Measurements from ENCODE around the gene KIF5A. TPM values are rescaled to one million over a fixed set of nuclear protein-coding genes. Genes with fewer than 3 reads are reported as not detected.

Gene KIF5A
- total and polyA plus RNA-seq, 2 of the 13 experiments (the other 11 are each of a cell fraction or from before 2014, with no cell fraction given): 1.6 to 11.9 TPM

DNA sequence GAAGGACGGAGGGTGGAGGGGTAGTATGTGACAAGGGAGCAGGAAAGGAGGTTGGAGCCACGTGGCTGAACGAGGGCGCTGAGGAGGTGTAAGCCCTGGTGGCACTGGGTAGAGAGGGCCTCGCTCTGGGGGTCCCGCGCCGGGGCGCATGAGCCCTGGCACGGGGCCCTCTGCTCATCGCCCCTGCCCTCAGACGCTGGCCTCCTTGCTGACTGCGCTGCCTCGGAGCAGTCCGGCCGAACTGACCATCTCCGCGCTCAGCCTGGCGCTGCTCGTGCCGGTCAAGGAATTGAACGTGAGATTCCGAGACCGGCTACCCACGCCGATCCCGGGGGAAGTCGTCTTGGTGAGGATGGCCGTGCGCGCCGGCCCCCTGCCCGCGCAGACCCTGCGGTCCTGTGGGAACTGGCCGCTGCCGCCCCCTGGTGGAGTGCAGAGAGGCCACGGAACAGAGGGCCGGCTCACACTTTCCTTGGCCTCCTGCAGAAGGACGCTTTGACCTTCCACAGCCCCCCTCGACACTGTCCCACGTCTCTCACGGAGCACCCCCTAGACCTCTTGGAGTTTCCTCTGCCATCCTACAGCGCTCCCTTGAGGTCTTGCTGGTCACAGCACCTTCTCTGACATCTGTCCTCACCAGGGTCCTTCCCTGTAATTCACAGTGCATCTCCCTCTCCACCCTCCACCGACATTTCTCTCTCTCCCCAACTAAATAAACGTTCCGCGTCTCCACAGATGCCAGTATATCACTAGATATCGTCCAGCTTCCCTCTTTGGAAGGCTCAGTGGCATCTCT, 71.9 kb downstream of the KIF5A start (continued):
- TF ChIP-seq FOXP1 (IDR thresholded peaks at IDR 0.05) (no peak), FOXP1 (CRISPR knock-in tag; IDR thresholded peaks at IDR 0.05) (no peak), NKX3-1 (CRISPR knock-in tag; IDR thresholded peaks at IDR 0.05) (no peak), MAFG (CRISPR knock-in tag; IDR thresholded peaks at IDR 0.05) (no peak), ZNF83 (CRISPR knock-in tag; IDR thresholded peaks at IDR 0.05; ENCODE audit: borderline replicate concordance) (peak; percentile 48; the same call in 1 of the 2 replicates), BCL6 (CRISPR knock-in tag; IDR thresholded peaks at IDR 0.05) (0 out of 2 replicates have a peak, but pooled peaks have one; percentile 10), ZNF547 (CRISPR knock-in tag; IDR thresholded peaks at IDR 0.05) (peak; percentile 38; the same call in 1 of the 2 replicates), SMC3 (IDR thresholded peaks at IDR 0.05; ENCODE audit: low read length) (peak; percentile 54), ZNF10 (CRISPR knock-in tag; IDR thresholded peaks at IDR 0.05; ENCODE audit: borderline replicate concordance, low read depth) (no peak), ZHX2 (IDR thresholded peaks at IDR 0.05; ENCODE audit: low read depth) (no peak), ZHX2 (CRISPR knock-in tag; IDR thresholded peaks at IDR 0.05; ENCODE audit: borderline replicate concordance) (no peak), ZNF597 (CRISPR knock-in tag; IDR thresholded peaks at IDR 0.05) (no peak), PCBP1 (IDR thresholded peaks at IDR 0.05; ENCODE audit: borderline replicate concordance, low read depth, low read length) (no peak), SP5 (CRISPR knock-in tag; IDR thresholded peaks at IDR 0.05; ENCODE audit: borderline replicate concordance, low read depth) (no peak), ZNF451 (CRISPR knock-in tag; IDR thresholded peaks at IDR 0.05) (0 out of 2 replicates have a peak, but pooled peaks have one; percentile 10), CBFB (CRISPR knock-in tag; IDR thresholded peaks at IDR 0.05) (no peak), KMT2B (CRISPR knock-in tag; IDR thresholded peaks at IDR 0.05) (peak; percentile 23; the same call in 1 of the 2 replicates), ZNF225 (CRISPR knock-in tag; IDR thresholded peaks at IDR 0.05) (0 out of 2 replicates have a peak, but pooled peaks have one; percentile 62)
- TF ChIP-seq, protein P1, sequence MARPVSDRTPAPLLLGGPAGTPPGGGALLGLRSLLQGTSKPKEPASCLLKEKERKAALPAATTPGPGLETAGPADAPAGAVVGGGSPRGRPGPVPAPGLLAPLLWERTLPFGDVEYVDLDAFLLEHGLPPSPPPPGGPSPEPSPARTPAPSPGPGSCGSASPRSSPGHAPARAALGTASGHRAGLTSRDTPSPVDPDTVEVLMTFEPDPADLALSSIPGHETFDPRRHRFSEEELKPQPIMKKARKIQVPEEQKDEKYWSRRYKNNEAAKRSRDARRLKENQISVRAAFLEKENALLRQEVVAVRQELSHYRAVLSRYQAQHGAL (CRISPR knock-in tag; IDR thresholded peaks at IDR 0.05; ENCODE audit: not compliant biosample characterization): no peak
- TF ChIP-seq, protein P2, sequence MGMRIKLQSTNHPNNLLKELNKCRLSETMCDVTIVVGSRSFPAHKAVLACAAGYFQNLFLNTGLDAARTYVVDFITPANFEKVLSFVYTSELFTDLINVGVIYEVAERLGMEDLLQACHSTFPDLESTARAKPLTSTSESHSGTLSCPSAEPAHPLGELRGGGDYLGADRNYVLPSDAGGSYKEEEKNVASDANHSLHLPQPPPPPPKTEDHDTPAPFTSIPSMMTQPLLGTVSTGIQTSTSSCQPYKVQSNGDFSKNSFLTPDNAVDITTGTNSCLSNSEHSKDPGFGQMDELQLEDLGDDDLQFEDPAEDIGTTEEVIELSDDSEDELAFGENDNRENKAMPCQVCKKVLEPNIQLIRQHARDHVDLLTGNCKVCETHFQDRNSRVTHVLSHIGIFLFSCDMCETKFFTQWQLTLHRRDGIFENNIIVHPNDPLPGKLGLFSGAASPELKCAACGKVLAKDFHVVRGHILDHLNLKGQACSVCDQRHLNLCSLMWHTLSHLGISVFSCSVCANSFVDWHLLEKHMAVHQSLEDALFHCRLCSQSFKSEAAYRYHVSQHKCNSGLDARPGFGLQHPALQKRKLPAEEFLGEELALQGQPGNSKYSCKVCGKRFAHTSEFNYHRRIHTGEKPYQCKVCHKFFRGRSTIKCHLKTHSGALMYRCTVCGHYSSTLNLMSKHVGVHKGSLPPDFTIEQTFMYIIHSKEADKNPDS (CRISPR knock-in tag; IDR thresholded peaks at IDR 0.05): 0 out of 2 replicates have a peak, but pooled peaks have one; percentile 45
